GM12891 (cell line): ENCODE data around the gene SP6.

Source experiments
- DNase-seq: peaks from one replicate; pipeline ENCODE4 v3.0.0; 2011; ENCODE audit warnings: low spot score; ENCODE audit not compliant: insufficient read length
- FAIRE-seq: peaks from 2 replicates; lab custom pipeline; 2011; peaks lifted over from hg19 to GRCh38; lab: Jason Lieb, UNC
- PAX5 ChIP-seq: IDR thresholded peaks from 2 replicates; pipeline ENCODE4 v1.6.1; 2011; ENCODE audit warnings: low read length, moderate library complexity, mild to moderate bottlenecking; ENCODE audit not compliant: insufficient read depth, severe bottlenecking
- POLR2A ChIP-seq: IDR thresholded peaks from 2 replicates; pipeline ENCODE4 v1.6.1; 2011; ENCODE audit warnings: low read depth, low read length, control low read depth
- POLR2AphosphoS5 ChIP-seq: IDR thresholded peaks from 2 replicates; pipeline ENCODE4 v1.6.1; 2011; ENCODE audit warnings: low read depth, low read length, control low read depth
- POU2F2 ChIP-seq: IDR thresholded peaks from 2 replicates; pipeline ENCODE4 v1.6.1; 2011; ENCODE audit warnings: low read depth, mild to moderate bottlenecking, control low read depth, low read length, moderate library complexity
- SPI1 ChIP-seq: IDR thresholded peaks from 2 replicates; pipeline ENCODE4 v1.6.1; 2011; ENCODE audit warnings: low read depth, low read length, control low read depth
- TAF1 ChIP-seq: IDR thresholded peaks from 2 replicates; pipeline ENCODE4 v1.6.1; 2011; ENCODE audit warnings: low read depth, low read length, control low read depth

The SP6 gene

GRCh38 chr17:47821424-47822391, 29.3 kb downstream of the SP6 start, which contains the start of gene OSBPL7:
OSBPL7 (minus strand) TSS chr17:47821794; CDS start chr17:47820278, 1,516 bp downstream.
- TF ChIP-seq PAX5, result no peak
- peak; percentile 61; the same call in 1 of the 2 replicates for TF ChIP-seq POLR2AphosphoS5
- TF ChIP-seq POLR2A, result peak; percentile 76
- no peak for TF ChIP-seq POU2F2
- TF ChIP-seq TAF1, result peak; percentile 67
- TF ChIP-seq SPI1, result no peak
- DNase-seq (peak; percentile 91), FAIRE-seq (peak; percentile 97)

- FAIRE-seq (peak; percentile 28), DNase-seq (no peak)
- TF ChIP-seq POLR2AphosphoS5, result no peak
- no peak for TF ChIP-seq PAX5
- TF ChIP-seq POLR2A, result no peak
- no peak for TF ChIP-seq SPI1
- no peak for TF ChIP-seq POU2F2
These were observed 29.9 kb downstream of the SP6 start for GRCh38 chr17:47821031-47821423.

GRCh38 chr17:47820033-47820789, 30.8 kb downstream of the SP6 start:
- TF ChIP-seq TAF1, result no peak
- DNase-seq, result no peak
- FAIRE-seq, result no peak

- no peak for DNase-seq
- FAIRE-seq, result no peak
- no peak for TF ChIP-seq POLR2A
- no peak for TF ChIP-seq POLR2AphosphoS5
- no peak for TF ChIP-seq PAX5
- no peak for TF ChIP-seq TAF1
- TF ChIP-seq SPI1, result no peak
- TF ChIP-seq POU2F2, result no peak
These were observed 31.5 kb downstream of the SP6 start for GRCh38 chr17:47819475-47819874.

GRCh38 chr17:47818002-47818695, 32.8 kb downstream of the SP6 start:
- DNase-seq, result no peak
- TF ChIP-seq POLR2AphosphoS5, result no peak
- FAIRE-seq, result no peak

- FAIRE-seq, result no peak
- DNase-seq, result no peak
- TF ChIP-seq POU2F2 (no peak), SPI1 (no peak), POLR2AphosphoS5 (no peak), TAF1 (no peak), POLR2A (no peak), PAX5 (no peak)
These were observed 34.0 kb downstream of the SP6 start for GRCh38 chr17:47816947-47817346.

- FAIRE-seq (no peak), DNase-seq (no peak)
- no peak for TF ChIP-seq PAX5
- TF ChIP-seq POLR2A, result no peak
- TF ChIP-seq SPI1, result no peak
- no peak for TF ChIP-seq POLR2AphosphoS5
- no peak for TF ChIP-seq POU2F2
- no peak for TF ChIP-seq TAF1
These were observed 34.7 kb downstream of the SP6 start for GRCh38 chr17:47816111-47816735.

GRCh38 chr17:47815106-47815918, 35.7 kb downstream of the SP6 start:
- DNase-seq (no peak), FAIRE-seq (no peak)
- TF ChIP-seq TAF1 (no peak), POLR2A (no peak), PAX5 (no peak), POLR2AphosphoS5 (no peak), SPI1 (no peak), POU2F2 (no peak)
